T-helper 22 cell (primary cell): ENCODE data around the gene HJURP.
"Not testable (repeated sequence)": the region's sequence is repeated elsewhere in the genome, so short reads cannot be mapped to it uniquely, and the experiment has no call there.

ENCODE experiments used
- DNase-seq: peaks from one replicate; pipeline ENCODE4 v3.0.0-alpha.2; 2020; ENCODE audit warnings: low read depth

The HJURP gene, protein sequence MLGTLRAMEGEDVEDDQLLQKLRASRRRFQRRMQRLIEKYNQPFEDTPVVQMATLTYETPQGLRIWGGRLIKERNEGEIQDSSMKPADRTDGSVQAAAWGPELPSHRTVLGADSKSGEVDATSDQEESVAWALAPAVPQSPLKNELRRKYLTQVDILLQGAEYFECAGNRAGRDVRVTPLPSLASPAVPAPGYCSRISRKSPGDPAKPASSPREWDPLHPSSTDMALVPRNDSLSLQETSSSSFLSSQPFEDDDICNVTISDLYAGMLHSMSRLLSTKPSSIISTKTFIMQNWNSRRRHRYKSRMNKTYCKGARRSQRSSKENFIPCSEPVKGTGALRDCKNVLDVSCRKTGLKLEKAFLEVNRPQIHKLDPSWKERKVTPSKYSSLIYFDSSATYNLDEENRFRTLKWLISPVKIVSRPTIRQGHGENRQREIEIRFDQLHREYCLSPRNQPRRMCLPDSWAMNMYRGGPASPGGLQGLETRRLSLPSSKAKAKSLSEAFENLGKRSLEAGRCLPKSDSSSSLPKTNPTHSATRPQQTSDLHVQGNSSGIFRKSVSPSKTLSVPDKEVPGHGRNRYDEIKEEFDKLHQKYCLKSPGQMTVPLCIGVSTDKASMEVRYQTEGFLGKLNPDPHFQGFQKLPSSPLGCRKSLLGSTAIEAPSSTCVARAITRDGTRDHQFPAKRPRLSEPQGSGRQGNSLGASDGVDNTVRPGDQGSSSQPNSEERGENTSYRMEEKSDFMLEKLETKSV

DNA sequence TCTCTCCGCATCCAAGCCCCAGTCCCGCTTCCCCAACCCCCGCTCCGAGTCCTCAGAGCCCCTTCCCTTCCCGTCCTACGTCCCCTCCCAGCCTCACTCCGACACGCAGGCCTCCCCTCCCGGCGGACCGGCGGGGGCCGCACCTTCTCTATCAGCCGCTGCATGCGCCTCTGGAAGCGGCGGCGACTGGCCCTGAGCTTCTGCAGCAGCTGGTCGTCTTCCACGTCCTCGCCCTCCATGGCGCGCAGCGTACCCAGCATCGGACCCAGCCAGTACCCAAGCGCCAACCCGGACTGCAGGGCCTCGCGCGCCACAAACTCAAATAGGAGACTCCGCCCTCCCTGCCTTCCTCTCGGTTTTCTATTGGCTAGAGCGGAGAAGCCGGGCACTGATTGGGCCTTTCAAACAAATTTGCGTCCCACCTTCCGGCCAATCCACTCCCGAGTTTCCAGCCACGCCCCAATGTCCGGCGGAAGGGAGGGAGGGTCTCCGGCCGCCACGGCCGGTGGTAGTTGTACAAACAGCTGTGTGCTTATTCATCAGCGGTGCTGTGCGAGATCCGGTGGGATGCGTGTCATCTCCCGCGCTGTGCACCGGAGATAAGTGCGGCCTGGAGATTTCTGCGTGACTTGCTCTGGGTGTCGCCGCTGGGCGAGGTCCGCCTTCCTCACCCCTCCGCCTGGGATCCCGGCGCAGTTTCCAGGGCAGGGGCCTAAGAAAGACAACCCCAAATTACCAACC is at the start of gene HJURP:
HJURP (minus strand) TSS at position 295 of the 741 bp plus-strand sequence; CDS start at position 260, 35 bp downstream.
- peak; percentile 79 for DNase-seq

DNA sequence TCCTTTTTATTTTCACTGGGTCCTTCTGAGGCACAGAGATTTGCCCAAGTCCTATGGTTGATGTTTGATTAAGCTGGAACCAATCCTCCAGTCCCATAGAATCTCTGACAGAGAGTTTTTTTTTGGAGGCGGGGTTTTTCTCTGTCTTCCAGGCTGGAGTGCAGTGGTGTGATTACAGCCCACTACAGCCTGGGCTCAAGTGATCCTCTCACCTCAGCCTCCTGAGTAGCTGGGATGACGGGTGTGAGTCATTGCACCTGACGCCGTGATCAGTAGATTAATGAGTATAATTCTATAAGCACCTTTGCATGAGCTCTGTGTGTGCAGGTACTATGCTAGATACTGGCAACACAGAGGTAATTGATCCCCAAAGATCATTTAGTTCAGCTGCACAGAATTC is 47.5 kb upstream of the HJURP start:
- DNase-seq = no peak

- no peak for DNase-seq
Measured at GRCh38 chr2:233901367-233901766, 47.0 kb upstream of the HJURP start.

DNA sequence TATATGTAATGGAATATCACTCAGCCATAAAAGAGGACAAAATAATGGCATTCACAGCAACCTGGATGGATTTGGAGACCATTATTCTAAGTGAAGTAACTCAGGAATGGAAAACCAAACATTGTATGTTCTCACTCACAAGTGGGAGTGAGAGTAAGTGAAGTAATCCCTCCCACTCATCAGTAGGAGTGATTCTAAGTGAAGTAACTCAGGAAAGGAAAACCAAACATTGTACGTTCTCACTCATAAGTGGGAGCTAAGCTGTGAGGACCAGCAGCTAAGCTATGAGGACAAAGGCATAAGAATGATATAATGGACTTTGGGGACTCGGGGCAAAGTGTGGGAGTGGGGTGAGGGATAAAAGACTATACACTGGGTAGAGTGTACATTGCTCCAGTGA is 41.9 kb upstream of the HJURP start:
- DNase-seq = not testable (repeated sequence)

- no peak for DNase-seq
Measured at GRCh38 chr2:233892793-233893192, 38.5 kb upstream of the HJURP start.

DNA sequence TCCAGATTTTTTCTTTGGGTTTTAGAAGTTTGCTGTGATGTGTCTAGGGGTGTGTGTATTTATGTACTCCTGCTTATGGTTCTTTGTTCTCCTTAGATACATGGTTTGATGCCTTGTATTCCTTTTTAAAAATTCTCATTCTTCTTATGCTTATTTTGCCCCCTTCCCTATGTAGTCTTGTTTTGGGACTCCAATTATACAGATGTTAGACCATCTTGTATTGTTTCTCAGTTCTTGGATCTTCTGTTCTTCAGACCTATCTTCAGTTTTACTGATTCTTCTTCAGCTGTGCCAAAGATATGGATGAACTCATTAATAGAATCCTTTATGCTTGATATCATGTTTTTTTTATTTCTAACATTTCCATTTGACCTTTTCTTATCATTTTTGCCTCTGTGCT is 28.0 kb upstream of the HJURP start:
- no peak for DNase-seq

DNA sequence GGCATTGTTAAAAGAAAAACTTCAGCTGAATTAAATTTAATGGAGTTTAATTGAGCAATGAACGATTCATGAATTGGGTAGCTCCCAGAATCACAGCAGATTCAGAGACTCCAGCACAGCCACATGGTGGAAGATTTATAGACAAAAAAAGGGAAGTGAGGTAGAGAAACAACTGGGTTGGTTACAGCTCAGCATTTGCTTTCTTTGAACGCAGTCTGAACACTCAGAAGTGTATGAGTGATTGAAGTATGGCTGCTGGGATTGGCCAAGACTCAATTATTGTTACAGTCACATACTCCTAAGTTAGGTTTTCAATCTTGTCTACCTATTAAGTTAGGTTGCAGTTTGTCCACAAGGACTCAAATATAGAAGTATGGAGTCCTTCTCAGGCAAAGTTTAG is 17.8 kb upstream of the HJURP start:
- DNase-seq = not testable (repeated sequence)

DNA sequence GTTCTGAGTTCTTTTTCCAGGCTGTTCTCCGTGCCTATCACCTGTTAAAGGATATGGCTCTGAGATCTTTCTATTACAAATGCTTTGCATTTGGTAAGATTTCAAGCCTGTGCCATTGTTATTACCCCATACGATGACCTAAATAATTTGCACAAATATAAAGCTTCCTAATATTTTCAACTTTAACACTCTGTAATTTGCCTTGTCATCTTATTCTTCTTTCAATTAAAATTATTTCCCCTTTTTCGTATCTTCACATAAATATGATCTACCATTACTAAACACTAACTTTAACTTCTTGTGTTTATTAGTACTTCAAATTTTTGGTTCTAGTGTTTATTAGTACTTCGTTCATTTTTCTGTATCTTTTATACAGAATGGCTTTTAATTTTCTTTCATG is 17.1 kb upstream of the HJURP start:
- no peak for DNase-seq

- peak; percentile 26 for DNase-seq
Measured at GRCh38 chr2:233867993-233868532, 13.7 kb upstream of the HJURP start, which contains the start of gene MSL3B. Gene MSL3B (minus strand): TSS chr2:233868386.

DNA sequence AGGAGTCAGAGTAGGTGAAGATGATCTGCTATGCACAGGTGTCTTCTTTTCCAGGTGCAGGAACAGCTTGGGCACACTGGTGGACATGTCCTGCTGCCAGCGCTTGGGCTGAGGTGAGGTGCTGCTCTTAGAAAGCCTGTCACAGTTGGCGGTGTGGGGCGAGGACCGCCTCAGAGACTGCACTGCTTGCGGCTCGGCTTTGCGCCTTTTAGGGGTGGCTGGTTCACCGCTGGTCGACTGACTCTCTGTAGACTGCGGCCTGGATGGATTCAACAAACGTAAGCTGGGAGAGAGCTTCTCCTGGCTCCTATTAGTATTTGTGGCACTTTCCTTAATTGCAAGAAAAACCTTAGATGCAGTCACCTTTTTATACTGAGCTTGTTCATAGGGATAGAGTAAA is 12.1 kb upstream of the HJURP start:
- DNase-seq = no peak

DNA sequence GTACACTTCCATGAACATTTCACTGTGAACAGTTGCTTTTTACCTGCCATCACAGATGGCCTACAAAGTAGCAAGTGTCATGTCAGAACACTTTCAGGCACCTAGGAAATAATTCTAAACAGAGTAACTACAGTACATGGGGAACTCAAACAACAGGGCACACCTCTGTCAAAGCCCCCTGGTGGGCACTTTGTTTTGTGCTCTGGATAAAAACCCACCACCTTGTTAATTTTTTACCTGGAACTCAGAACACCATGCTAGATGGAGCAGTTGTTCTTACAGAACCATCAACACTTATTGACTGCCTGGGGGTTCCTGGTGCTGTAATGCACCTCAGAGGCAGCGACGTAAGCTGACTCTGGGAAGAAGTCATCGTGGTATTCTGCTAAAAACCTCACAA is 11.5 kb upstream of the HJURP start:
- DNase-seq = no peak

GRCh38 chr2:233862261-233862768 is 8.0 kb upstream of the HJURP start:
- no peak for DNase-seq

GRCh38 chr2:233858331-233858730 is 4.0 kb upstream of the HJURP start:
- DNase-seq = no peak

- peak; percentile 9 for DNase-seq
Measured at GRCh38 chr2:233857511-233858141, 3.3 kb upstream of the HJURP start.

DNA sequence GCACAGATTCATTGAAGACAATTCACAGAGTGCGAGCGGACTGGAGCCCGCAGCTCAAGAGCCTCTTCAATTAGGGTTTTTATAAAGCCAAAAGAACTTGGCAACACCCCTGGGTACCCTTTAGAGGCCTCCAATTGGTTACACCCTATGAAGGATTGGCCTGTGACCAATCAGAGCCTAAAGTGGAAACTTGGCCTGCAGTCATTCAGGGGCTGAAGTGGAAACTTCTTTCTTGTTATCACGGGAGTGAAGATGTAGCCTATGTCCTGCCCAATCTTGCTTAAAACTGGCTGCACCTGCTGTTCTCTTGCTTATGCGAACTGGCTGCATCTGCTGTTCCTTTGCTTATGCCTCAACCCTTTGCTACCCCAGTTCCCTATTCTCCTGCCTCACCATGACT is 1.8 kb upstream of the HJURP start:
- no peak for DNase-seq

GRCh38 chr2:233855345-233855744 is 1.0 kb upstream of the HJURP start:
- no peak for DNase-seq

- no peak for DNase-seq
Measured at GRCh38 chr2:233853883-233854240, 473 bp downstream of the HJURP start.

GRCh38 chr2:233853353-233853752 is 982 bp downstream of the HJURP start:
- DNase-seq = no peak

DNA sequence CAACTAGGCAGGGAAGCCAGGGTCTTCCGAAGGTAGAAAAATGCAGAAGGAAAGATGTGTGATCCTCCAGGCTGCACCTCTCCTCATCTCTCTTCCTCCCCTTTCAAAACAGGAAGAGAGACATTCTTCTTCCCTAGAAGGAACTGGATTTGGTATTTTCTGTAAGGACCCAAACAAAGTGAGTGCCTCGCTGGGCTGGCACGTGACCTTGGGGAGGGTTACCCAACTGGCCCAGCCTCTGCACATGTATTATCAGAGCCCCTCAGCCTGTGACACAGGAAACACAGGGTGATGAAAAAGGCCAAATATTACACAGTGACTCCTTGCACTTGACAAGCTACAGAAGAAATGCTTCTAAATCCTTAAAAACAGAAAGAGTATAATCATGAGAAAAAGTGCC is 2.3 kb downstream of the HJURP start:
- no peak for DNase-seq

GRCh38 chr2:233851169-233851568 is 3.2 kb downstream of the HJURP start:
- no peak for DNase-seq

DNA sequence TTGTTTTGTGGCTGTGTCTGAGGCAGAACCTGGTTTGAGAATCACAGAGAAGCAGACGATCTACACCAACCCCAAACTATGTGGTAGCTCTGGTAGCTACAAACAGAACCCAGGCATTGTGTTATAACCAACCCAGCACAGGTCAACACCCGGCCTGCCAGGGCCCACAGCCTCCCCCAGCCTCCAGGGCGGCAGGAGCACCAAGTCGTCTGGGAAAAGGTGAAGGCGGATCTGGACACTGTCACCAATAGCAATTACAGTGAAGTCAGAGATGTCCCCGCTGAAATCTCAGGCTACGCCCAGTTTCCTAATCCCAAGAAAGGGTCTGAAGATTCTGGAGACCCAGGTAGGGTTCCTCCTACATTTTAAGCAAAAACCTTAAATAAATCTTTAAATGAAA is 3.6 kb downstream of the HJURP start:
- no peak for DNase-seq
